GM11168 (cell line): ENCODE data around the gene RNU6-1.

Source experiments
- in situ Hi-C: fragments of 300-500 bp; cut with MboI; formaldehyde crosslinking; loops from one replicate; pipeline ENCODE4 v1.12.0; 2022; ENCODE audit warnings: low sequenced_read_pairs; ENCODE audit not compliant: unreplicated experiment

The RNU6-1 gene

DNA sequence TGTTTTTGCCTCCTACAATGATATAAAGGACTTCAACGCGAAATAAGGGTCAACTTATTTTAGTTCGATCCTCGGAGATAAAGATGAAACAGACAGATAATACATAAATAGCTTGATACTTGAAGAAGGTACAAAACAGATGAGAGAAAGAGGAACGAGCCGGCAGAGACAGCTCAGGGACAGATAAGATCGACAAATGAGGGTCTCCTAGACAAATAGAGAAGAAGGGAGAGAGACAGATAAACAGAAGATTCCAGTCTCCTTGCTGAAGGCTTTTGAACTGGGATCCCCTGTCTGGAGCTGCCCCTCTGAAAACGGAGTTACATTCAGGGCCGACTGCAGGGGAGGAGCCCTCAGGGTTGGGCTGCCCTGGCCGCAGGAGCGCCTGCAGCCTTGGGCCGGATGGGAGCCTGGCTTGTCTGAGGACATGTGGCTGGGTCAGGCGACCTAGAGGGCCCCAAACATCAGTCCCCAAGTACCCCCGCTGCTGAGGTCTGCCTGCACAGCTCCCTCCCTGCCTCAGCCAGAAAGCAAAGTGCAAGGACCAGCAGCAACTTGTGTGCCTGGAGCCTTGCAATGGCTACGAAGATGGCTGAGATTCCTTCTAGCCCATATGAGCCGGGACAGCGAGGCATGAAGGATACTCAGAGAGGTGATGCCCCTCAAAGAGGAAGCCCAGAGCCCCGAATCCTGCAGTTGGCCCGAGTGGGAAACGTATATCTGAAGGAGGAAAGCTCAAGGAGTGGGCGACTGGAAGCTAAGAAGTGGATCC is 15.5 kb downstream of the RNU6-1 start:
- in situ Hi-C loops, result no loop called here

DNA sequence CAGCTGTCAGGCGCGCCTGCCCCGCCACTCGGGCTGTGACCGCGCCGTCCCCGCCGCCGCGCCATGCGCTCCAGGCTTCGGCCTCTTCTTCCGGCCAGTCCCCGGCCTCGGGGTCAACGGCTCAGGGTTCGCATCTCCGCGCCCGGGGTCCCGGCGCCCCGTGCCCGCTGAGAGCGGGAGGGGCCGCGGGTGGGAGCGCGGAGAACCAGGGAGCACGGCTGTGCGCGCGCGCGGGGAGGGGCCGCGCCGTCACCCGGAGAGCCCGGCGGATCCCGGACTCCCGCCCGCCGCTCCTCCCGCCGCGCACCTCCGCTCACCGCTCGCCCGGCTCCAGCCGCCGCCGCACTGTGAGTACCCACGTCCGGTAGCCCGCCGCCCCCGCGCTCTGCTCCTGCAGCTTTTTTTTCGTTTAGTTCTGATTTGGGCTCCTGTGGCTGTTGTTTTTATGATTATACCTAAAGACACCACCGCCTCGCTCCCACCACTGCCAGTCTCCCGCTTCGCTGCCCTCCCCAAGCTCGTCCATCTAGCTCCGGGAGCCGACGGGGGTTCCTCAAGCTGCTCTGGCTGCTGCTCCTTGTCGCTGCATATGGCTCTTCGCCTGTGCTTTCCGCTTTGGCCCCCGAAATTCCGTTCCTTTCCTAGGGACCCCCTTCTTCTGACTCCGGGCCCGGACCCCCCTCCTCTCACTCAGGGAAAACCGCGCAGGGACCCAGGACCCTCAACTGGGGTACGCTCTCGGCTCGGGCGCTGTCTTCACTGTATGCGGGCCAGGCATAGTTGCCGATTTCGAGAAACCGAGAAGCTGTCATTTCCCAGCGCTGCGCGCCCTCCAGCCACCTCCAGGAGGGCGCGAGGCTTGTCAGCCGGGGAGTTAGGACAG is 16.3 kb downstream of the RNU6-1 start:
- in situ Hi-C loops, result no loop called here

DNA sequence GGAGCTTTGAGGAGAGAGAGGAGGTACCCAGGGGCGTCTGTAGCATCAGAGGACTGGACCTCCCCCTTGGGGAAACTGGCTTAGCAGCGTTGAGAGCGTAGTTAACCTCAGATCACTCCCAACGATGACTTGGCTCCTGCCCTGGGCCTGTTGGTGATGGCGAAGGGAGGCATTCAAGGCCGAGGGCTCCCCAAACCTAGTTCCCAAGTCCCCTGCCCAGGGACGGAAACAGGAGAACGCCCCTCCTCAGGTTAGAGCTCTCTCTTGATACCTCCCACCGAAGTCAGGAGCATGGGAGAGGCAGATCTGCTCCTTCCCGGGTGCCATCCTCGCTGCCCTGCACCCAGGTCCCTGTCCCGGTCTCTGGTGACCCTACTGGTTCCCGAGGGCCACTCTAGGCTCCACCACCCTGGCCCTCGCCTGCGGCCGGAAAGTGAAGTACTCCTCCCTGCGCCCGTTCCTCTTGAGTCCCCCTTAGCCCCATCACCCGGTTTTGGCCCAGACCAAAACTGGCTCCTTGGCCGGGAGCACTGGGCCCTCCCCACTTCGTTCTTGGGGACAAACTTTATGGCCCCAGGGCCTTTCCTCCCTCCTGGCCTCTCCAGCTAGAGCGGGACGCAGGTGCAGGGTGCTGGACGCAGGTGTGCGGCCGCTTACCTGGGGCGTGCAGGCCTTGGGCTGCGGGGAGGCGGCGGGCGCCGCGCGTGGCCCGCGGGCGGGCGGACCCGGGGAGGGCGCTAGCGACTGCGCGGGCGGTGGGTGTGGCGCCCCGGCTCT is 17.1 kb downstream of the RNU6-1 start:
- in situ Hi-C loops, result no loop called here

DNA sequence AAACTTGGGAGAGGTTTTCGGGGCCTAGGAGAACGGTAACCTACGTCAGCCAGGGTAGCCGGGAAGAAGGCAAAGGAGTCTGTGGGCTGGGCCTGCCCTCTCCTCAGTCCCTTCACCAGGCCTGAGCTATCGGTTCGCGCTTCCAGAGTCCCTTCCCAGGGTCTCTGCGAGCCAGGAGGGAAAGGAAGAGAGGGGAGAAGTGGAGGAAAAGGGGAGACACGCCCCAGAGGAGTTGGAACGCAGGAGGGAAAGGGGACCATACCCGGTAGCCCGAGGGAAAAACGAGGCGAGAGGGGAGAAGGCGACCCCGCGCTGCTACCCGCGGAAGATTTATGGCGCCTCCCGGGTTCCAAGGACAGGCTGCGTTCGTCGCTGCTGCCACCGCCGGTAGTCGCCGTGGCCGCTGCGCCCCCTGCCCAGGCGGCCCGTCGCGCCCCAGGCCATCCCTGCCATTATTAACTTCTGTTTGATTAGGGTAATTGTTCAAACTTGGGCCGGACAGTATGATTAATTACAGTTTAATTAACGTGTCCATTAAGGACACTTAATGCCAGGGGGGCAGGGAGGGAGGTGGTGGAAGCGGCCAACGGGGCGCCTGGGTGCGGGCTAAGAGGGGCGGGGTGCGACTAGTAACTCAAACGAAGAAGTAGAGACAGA is 17.9 kb downstream of the RNU6-1 start:
- in situ Hi-C loops, result no loop called here

DNA sequence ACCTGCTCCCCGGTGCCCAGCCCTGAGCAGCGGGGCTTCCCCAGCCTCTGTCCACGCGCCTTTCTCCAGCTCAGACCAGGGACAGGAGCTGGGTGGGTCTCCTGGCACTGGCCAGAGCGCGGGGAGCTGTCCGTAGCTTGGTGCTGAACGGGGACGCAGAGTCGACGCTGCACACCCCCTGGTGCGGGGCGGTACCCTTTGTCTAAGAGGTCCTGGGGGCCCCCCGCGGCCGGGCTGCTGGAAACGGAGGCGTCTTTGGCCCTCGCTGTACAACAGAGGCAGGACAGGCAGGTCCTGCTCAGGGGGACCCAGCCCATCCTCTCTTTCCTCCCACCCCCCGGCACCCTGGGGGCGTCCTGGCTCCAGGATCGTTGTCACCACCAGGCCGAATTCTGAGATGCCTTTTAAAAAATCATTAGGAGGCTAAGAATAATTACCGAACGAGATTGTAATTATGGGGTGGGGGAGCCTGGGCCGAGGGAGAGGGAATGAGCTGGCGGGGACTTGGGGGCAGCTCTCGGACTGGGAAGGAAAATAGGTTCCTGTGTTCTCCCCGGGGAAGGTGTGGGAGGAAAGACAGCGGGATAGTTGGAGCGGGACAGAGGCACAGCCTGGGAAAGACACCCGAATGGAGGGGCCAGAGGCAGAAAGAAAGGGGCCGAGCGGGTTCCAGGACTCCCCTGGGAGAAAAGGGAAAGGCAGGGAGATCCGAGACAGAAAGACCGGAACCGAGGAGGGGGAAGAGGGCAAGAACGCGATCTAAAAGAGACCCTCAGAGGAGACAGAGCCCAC is 18.7 kb downstream of the RNU6-1 start:
- in situ Hi-C loops, result no loop called here

DNA sequence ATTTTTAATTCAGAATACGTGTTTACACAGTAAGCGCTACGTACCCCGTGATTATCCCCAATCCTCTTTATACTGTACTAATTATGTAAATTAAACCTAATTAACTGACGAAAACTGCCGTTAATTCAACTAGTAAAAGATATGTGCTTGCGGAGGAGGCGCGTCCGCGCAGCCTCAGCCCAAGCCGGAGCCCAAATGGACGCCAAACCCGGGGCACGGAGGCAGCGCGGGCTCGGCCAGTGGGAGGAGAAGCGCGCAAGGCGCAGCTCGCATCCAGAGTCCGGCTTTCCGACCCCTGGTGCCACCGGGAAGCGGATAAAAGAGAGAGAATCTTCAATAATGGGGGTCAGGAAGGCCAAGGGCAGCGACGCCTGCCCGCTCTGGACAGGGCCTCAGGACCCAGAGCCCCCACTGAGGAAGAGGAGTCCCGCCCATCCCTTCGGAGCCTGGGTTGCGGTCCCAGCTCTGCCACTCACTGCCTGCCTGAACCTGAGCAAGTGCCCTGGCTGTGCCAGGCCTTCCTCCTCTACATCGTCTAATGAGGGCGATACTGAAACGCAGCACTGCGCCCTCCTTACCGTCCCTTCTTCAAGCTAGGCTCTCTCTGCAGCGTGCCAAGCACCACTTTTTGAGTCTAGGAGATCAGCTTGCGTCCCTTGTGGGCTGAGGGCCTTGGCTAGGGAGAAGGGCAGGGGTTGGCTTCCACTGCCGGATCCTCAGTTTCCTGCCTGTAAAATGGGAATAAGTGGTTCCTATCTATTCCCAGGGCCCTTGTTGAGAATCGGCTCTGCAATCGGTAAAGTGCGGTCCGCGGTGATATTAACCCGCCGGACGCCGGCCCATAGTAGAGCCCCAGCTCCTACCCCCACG is 19.5 kb downstream of the RNU6-1 start:
- in situ Hi-C loops, result no loop called here

DNA sequence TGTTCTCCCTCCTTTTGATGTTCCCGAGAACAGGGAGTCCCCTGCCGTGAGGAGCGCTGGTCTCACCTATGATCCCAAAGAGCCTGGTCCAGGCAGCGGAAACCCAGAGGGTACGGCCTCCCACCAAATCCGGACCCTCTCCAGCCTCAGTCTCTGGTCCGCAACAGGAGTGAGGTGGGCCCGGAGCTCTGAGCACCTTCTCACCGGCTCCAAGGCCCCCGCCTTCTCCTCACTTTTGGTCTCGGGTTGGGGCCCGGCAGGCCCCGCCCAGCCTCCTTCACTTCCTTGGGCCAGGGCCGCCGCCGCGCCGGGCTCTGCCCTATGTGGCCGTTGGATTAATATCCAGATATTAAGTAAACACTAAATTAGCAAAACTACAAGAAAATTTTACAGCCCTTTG is 20.2 kb downstream of the RNU6-1 start:
- in situ Hi-C loops, result no loop called here

DNA sequence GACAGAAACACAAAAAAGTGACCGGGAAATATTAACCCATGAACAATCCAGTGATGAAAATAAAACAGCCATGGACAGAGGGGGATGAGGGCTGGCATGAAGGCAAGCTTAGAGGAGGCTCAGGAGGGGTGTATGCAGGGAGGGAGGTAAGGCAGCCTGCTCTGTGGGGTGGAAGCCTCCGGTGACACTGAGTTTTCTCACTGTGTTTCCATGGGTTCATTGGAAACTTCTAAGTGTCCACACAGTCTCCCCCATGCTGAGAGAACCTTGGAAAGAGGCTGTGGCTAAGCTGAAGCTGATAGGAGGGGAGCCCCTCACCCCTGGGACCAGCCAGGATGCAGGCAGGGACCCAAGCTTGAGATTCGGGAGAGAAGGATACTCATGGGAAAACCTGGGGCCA is 21.4 kb downstream of the RNU6-1 start:
- in situ Hi-C loops, result no loop called here

DNA sequence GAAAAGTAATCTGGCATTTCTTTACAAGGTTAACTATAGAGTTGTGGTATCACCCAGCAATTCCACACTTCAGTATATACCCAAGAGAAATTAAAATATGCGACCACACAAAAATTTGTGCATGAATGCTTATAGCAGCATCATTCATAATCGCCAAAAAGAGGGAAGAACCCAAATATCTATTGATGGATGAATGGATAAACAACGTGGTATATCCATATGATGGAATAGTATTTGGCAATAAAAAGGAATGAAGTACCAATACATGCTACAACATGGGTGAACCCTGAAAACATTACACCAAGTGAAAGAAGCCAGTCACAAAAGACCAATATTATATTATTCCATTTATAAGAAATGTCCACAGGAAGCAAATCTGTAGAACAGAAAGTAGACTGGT is 23.2 kb downstream of the RNU6-1 start:
- in situ Hi-C loops, result no loop called here

DNA sequence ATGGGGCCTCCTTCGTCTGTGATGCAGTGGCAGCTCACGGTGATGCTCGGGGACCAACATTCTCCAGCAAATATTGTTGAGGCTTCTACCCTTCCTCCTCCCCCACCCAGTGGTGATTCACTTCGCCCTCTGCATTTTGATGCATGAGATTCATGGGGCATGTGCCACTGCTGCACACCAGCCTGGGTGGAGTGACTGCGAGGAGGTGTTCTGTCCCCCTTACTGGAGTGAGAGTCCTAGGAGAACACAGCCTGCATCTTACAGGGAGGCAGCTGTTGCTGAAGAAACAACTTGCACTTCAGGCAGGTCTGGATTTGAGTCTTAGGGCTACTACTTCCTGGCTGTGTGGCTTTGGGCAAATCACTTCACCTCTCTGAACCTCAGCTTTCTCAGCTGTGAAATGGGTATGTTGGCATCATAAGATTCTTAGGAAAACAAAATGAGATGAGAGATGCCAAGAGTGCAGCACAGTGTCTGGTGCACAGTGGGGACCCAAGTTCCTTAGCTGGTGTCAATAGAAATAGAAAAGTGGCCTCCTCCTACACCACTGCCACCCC is 24.7 kb downstream of the RNU6-1 start:
- in situ Hi-C loops, result no loop called here

DNA sequence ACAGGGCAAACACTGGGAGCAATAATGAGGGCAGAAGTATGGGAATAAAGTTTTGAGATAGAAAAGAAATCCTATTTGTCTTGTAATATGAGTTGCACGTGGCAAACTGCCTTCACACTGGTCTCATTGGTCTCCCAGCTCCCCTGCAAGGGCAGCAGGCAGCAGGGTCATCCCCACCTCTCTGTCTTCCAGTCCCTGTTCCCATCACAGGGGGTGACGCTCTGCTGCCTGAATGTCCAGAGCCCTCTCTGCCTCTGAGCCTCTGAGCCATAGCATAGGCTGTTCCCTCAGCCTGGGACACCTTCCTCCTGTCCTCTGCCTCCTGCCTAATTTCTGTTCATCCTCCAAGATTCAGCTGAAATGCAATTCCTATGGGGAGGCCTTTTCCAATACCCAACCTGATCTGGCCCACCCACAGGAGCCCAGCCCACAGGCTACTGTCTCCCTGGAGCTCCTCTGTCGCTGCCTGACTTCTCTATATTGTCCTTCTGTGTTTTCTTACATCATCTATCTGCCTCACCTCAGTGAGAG is 26.7 kb downstream of the RNU6-1 start:
- in situ Hi-C loops, result no loop called here

DNA sequence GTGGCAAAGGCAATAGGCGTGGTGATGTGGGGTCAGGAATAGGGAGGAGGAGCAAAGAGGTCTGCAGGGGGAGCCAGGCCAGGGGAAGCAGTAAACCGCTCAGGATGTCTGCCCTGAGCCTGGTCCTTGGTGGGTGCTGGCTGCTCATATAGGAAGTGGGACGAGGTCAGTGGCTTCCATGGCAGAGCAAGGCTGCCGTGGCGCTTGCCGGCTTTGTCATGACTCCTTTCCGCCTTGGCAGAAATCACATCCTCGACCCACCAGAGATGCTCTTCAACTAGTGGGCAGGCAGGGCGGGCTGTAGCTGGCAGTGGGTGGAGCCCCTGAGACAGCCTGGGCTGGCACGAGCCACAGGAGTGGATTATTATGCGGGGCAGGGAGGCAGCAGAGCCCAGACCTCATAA is 27.6 kb downstream of the RNU6-1 start:
- in situ Hi-C loops, result no loop called here

DNA sequence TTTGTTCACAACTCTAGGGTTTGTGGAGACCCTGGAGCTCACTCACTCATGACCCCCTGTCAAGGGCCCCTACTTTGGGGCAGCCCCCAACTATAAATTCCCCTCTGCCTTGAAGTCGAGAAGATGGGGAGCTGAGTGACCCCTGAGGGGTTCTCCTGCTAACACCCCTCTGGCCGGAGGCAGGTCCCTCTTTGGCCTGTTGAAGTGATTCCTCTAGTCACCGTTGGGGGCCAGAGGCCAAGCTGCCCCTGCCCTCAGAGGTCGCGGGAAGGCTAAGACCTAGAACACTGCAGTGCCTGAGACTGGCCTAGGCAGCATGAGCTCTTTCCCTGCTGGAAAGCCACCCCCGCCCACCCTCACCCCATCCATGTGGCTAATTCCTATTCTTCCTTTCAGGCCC is 30.0 kb downstream of the RNU6-1 start:
- in situ Hi-C loops, result no loop called here

DNA sequence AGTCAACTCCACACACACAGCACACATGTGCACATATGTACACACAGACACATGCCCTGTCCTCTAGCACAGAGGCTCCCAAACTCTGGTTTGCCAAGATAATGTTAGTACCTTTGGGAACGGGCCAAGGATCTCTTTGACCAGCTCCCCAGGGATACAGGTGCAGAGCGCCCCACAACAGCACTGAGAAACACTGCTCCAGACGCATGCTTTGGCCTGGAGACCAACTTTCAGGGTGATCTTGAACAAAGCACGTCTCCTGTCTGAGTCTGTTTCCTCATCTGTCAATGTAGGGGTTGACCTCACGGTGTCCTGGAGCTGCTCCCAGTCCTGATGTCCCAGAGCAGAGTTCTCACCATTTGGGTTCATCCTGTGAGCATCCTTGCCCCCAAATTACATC is 30.4 kb downstream of the RNU6-1 start:
- in situ Hi-C loops, result no loop called here

DNA sequence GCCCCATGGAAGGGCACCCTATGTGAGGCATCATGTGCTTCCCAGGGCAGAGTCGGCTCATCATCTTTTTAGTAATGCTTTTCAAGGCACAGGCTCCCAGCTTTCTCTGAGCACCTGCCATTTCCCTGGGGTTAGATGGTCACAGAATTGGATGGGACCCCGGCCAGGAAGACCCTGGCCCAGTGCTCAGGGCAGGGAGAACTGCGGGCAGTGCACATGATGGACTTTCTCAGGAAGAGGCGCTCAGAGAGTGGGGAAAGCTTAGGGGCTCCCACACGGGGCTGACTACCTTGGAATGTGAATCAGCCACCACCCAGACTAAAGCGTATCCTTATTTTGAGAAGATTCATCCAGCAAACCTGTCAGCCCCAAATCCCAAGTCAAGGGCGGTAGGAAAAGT is 31.0 kb downstream of the RNU6-1 start:
- in situ Hi-C loops, result no loop called here

DNA sequence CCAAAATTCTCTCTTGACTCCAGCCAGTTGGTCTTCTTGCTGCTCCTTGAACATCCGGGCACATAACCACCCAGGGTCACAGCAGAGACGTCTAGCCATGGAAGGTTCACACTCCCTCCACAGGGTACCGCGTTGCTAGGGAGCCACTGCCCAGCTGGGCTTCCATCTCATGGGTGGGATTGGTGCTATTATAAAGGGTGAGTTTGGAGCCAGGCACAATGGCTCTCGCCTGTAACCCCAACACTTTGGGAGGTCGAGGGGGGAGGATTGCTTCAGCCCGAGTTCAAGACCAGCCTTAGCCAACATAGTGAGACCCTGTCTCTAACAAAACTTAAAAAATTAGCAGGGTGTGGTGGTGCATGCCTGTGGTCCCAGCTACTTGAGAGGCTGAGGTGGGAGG is 32.0 kb downstream of the RNU6-1 start:
- in situ Hi-C loops, result no loop called here

DNA sequence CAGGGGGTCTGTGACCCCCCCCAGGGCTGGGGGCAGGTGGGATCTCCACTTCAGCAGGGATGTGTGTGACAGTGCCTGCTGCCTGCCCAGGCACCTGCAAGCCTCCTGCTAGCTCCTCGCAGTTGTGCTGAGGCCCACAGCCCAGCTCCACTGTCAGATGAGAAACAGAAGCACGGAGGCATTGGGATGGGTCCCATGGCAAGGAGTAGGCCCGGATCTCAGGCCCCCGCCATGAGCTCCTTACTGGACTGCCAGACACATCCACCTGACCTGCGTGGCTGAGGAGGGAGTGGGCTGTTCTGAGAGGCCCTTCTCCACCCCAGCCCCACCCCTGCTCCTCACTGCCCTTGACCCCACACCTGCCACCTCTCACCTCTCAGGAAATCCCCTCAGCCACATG is 32.7 kb downstream of the RNU6-1 start:
- in situ Hi-C loops, result no loop called here

DNA sequence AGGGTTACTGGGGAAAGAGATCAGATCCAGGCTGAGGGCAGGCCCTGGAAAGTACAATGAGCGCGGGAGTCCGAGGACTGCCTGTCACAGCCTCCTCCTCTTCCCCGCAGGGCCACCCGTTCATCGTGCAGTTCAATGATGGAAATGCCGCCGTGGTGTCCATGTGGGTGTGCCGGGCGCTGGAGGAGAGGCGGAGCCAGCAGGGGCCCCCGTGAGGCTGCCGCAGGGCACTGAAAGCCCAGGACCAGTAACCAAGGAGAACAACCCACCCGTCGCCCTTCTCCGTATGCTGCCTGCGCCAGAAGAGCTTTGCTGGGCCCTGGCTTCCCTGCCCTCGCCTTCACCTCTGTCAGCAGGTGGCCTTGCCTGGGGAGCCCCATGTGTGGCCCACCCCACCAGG is 33.3 kb downstream of the RNU6-1 start:
- in situ Hi-C loops, result no loop called here
